Left hindlimb (tissue), 1 donor: ENCODE data around the gene SREBF1.
A peak's percentile ranks its signal among the peaks of the same experiment; 100 is the strongest.

Source experiments
- DNase-seq: peaks from one replicate; pipeline ENCODE4 v3.0.0-alpha.2; 2018

SREBF1 gene

DNA sequence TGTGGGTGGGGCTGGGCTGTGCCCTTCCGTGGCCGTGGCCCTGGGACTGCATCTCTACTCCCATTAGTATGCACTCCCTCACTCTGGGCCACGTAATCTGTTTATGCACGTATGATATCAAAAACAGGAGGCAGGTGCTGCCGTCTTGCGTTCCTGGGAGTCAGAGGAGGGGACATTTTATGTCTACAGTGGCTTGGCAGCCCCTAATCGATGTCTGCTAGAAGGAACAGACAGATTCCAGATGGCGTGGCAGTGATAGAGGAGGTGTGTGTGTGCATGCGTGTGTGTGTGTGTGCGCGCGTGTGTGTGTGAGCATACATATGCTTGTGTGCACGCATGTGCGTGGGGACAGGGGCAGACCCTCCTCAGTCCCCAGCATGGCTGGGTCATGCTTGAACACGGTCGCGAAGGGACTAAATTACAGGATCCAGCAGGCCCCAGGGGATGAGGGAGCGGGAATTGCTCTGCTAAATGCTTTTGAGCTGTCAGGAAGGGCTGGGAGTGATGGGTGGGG, 44.7 kb downstream of the SREBF1 start:
- DNase-seq: no peak

DNA sequence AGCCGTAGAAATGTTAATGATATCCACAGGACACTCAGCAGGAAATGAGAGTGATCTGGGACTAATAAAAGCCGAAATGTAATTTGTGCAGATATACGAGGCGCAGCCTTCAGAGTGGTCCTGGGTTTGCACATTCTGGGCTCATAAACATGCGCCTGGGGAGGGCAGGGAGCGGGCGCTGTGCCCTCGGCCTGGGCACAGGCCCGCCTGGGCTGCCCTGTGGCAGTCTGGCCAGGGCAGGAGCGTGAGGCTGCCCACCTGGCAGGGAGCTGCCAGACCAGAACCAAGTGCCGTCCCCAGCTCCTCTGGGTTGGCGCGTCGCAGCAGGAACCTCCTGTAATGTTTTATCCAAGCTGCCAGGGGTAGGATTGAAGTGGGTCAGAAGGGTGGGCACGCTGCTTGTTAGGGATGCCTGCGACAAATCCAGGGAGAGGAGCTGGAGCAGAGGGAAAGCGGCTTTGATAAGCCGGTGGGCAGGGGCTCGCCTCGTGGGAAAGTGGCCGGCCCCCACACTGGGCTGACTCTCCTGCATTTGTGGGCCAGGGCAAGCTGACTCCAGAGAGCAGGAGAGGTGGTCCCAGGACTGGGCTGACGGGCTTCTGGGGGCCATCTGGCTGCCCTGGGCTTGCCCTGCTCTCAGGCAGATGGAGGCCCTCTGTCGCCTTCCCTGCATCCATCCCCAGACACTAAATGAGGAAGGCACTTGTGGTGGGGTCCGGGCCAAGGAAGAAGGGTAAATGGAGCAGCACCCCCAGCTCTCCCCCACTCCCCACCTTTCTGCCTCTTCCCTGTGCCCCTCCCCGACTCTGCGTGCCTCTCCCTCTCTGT, 45.9 kb downstream of the SREBF1 start:
- DNase-seq: no peak

DNA sequence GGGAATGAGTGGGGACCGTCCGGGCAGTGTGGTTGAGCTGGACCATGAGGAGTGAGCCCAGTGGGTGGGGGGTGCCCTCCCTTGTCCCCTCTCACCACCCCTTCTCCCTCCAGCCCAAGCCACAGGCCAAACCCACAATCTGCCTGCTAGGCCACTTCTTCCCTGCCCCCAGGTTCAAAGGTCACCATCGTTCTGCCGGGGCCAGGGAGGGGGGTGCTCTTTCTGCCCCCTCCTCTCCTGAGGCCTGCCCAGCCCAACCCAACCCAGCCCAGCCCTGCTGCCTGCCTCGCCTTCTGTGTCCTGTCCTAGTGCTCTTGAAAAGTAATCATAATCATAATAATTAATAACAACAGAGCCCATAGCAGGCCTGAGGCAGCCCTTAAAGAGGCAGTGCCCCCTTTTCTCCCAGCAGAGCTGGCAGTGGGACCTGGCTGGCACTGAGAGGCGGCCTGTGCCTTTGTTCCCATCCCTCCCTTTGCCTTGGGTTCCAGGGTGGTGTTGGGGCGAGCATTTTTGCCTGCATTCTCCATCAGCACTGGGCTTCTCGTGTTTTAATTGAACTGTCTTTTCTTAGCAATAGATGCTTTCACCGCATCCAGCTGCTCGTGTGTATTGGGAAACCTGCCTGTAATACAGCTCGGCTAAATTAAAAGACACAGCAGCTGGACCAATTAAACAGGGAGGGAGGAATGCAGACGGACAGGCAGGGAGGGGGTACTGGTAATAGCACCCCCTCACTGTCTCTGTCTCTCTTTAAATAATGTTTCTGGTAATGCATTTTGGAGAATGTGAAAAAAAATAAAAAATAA, 46.8 kb downstream of the SREBF1 start:
- DNase-seq: no peak

DNA sequence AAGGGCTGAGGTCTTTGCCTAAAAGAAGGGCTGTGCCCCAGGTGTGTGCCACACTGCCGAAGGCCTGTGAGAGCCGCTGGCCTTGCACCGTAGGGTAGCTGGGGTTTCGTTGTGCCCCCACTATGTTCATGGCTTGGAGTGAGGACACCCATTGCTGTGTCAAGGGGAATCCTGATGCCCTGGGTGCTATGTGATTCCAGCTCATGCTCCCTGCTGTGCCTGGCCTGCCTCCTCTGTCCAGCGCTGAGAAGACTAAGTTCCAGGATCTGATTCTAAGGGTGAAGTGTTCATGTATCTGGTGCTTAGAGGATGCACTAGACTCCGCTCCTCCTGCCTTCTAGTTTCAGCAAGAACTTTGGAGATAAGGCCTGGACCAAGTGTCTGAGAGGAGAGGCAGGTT, 47.4 kb downstream of the SREBF1 start:
- no peak for DNase-seq

DNA sequence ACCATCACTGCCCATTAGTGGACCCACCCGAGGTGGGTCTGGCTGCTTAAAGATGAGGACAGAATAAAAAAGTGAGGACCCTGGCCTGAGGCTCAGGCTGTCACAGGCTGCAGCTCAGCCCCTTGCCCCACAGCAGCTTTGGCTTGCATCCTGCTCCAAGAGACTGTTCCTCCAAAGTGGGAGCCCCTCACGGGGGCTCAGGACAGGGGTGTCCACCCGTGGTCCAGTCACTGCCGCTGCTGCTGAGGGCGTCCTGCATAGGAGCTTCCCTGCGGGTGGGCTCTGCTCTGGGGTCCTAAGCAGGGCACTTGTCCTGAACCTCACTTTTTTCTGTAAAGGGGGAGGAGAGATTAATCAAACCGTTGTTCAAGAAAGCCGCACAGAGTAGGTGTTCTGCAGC, 47.8 kb downstream of the SREBF1 start:
- no peak for DNase-seq

DNA sequence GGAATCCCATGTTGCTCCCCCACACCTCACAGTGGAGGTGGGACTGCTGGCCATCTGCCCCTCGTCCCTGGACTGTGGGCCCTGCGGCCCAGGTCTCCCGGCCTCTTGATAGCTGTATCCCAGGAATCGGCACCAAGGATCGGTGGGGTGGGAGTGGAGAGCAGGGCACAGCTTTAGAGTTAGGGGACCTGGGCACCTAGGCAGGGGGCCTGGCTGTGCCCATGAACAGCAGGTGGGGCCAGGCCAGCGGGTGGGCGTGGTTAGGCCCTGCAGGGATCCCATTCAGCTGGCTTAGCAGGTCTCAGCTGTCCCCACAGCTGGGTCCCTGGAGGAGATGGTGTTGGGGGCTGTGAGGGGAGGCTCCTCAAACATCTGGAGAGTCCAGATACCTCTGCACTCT, 49.2 kb downstream of the SREBF1 start:
- DNase-seq: no peak

DNA sequence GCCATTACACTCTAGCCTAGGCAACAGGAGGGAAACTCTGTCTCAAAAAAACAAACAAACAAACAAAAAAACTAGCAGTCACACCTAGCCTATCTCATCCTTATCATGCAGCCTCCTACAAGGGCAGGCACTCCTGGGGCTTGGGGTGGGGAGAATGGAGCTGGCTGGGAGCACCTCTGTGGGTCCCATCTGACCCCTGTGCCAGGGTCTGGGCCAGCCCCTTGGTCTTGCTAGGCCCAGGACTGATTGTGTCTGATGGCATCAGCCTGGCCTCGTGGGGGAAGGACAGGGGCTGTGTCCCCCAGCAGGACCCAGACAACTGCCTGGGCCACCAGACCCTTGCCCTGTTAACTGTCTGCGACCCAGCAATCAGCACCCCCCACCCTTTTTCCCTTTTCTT, 49.8 kb downstream of the SREBF1 start:
- DNase-seq: no peak

DNA sequence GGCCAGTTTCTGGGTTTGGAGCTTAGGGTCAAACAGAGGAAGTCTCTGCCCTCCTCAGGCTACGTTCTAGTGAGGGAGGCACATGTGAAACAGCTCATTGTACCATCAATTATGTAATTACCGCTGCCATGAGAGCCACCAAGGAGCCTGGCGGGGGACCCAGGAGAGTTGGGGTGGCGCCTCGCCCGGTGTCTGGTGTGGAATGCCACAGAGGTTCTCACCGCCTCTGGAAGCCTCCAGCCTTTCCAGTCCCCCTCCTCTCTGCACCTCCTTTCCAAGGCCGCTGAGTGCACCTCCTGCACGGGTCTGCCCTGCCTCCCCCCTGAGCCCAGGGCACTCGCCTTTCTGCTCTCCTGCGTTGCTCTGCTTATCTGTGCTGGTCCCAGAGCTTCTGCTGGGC, 51.4 kb downstream of the SREBF1 start:
- DNase-seq: no peak

DNA sequence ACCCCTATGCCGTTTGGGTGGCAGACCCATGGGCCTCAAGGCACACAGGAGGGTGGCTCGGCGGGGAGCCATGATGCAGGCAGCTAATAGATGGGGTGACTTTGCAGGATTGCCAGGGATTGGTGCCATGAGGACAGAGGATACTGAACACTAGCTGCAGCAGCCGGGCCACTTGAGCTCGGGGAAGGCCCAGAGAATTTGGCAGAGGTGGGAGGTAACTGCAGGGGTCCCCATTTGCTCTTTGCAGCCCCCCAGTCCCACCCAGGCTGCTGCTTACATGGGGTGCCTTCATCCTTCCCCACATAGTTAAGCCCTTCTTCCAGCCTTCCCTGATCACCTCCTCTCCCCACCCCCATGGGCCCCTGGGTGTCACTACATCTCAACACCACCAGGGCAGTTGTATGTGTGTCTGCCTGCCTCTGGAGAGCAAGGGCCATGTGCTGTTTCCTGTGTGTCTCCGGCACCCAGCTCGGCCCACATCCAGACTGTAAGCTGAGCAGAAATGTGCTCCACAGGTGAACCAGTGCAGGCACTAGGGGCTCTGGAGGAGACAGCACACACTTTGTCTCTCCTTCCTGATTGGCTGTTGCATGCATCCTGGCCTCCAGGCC, 52.0 kb downstream of the SREBF1 start:
- DNase-seq: no peak

DNA sequence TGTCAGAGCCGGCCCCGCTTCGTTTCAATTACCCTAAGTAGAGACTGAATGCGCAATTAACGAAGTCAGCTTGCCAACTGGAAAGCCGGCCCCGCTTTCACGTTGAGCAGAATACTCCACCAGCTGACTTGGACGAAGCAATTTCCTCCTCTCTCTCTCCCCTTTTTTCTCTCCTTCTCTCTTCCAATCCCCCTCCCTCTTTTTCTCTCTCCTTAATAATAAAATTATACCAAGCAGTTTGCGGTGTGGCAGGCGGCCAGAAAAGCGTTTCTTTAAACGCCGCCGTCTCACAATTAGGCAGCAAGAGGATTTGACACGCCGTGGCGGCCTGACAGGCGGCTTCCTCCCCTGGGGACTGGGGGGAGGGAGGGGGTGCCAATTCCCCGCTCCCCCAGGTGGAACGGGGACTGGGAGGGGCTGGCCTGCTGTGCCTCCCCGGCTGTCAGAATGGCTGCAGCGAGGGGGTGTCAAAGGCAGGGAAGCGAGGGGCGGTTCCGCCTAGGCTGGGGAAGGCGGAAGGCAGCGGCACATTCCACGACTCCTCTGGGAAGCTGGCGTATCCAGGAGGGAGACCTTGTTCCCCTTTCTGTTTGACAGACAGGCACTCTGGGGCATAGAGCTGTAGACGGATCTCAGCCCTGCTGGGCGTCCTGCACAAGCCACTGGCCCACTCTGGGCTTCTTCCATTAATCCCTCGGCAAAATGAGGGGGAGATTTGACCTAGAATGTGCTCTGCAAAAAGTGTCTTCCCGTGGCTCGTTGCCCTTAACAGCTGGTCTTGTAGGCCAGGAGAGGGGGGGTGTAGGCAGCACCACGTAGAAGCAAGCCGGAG, 52.7 kb downstream of the SREBF1 start:
- peak; percentile 79 for DNase-seq

DNA sequence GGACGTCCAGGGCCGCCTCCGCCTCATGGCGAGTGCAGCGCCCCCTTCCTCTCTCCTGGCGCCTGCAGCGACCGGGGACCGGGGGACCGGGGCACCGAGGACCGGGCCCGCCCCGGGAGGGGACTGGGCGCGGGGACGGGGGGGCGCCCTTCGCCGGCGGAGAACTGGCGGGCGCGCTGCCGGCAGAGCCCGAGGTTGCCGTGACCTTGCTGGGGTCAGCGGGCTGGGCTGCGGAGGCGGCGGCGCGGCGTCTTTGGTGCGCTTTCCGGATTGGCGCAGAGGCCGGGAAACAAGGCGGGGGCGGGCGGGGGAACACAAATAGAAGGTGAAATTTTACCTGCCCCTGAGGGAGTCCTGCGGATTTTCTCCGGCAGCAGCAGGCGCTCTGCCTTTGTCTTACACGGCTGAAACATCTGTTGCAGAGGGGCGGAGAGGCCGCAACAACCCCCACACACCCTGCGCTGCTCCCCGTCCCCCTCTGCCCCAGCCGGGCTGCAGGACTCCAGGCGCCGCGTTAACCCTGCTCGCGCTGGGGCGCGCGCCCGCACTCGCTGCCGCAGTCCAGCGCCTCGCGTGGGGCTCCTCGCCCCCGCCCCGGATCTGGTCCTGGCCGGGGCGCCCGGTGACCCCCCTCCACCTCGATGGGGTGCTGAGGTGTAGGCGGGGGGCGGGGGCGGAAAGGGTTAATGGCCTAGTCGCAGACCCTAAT, 53.5 kb downstream of the SREBF1 start:
- peak; percentile 72 for DNase-seq

DNA sequence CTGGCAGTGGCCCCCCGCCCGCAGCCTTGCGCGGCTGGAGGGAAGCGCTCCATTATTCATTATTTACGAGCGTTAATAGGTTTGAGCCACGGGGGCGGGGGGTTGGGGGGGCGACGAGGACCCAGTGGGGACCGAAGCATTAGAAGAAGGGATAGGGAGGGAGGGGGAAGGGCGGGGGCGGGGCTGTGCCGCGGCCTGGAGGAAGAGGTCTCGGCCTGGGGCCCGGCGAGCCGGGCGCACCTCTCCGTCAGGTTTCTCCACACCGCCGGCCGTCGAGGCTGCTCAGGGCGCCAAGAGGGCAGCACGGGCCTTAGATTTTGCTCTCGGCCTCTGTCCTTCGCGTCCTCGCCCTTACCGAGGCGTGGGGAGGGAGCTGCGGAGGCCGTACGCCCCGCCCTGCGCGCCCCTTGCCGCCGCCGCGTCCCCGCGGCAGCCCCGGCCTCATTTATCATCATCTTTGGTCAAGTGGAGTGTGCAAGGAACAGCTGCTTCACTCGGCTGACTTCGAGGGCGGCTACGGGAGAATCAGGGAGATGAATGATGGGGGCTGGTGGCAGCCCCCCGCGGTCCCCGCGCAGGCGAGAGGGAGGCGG, 54.2 kb downstream of the SREBF1 start:
- peak; percentile 72 for DNase-seq

DNA sequence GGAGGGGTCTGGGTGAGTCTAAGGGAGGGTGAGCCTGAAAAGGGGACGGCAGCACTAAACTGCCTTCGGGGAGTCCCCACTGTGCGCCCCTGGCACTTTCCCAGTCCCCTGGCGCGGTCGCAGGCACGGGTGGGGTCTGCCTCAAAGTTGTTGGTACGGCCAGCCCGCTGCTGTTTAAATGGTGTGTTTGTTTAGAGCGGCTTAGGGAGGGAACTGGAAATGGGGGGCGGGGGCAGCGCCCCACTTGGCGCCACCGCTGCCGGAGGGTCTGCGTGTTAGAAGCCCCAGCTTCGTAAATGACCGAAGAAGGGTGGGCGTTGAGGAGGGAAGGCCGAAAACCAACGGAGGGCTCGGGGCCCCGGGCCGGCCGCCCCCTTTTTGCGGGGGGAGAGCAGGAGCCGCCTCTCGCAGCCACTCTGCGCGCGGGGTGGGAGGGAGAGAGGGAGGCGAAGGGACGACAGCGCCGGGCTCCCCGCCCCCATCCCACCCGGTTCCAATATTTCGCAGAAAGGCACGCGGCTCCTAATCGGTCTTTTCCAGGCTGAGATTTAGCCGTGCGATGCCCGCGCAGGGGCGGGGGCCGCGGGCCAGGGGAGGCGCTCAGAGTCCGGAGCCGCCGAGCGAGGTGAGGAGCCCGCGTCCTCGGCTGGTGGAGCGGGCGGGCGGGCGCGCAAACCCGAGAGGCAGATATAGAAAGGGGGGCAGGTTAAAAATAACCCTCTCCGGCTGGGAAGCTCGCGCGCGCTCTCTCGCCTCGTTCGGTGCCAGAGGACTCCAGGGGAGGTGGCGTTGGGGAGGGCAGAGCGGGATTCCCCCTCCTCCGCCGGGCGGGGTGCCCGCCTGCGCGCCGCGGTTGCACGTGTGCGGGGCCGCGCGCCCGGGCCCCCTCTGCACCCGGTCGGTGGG, 54.9 kb downstream of the SREBF1 start:
- peak; percentile 89 for DNase-seq

DNA sequence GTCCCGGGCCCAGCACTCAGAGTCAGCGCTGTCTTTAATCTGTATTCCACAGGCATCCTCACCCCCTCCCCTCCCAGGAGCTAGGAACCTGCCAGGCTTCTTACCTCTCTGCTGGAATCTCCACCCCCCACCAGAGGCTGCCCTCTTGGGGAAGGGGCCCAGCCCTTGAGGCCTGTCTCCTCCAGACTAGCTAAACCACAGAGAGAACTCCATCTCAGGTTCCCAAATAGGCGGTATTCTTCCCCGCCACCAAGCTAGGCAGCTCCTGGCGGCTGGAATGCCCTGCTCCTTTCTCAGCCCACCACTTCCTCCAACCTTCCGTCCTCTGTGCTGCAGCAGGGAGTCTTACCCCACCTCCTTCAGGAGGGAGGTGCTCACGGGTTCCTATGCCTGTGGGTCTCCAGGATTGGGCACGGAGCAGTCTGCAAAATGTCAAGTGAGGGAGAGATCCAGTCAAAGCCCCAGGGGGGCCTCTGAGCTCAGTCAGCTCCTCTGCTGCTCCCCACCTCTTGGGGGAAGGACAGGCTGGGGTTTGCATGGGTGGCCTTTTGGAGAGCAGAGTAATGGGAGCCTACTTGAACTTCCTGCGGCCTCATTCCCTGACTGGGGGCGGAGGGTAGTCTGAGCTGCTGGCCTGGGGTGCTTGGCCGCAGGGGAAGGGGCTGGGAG, 55.7 kb downstream of the SREBF1 start:
- peak; percentile 79 for DNase-seq

DNA sequence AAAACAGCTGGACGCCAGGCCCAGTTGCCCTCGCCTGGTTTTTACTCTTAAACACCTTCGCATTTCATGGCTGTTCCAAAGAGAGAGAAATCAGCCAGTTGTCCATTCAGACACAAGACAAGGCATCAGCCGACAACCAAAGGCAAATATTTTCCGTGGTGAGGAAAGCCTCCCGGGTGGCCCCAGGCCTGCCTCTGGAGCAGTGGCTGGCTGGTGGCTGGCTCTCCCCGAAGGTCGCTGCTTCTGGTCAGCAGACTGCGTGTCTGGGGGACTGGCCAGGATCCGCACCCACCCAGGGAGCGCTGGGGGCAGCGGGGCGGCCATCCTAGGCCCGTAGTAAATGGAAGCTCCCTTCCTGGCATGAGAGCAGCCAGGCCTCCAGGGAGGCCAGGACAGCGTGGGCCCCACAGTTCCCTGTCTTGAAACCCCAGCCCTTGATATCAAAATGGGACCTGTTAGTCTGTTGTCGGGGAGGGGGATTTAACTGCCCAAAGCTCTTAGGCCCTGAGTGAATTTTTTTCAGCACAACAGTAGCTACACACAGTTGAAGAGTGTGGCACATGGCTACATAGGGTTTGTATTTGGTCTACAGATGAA, 57.7 kb downstream of the SREBF1 start:
- DNase-seq: no peak

DNA sequence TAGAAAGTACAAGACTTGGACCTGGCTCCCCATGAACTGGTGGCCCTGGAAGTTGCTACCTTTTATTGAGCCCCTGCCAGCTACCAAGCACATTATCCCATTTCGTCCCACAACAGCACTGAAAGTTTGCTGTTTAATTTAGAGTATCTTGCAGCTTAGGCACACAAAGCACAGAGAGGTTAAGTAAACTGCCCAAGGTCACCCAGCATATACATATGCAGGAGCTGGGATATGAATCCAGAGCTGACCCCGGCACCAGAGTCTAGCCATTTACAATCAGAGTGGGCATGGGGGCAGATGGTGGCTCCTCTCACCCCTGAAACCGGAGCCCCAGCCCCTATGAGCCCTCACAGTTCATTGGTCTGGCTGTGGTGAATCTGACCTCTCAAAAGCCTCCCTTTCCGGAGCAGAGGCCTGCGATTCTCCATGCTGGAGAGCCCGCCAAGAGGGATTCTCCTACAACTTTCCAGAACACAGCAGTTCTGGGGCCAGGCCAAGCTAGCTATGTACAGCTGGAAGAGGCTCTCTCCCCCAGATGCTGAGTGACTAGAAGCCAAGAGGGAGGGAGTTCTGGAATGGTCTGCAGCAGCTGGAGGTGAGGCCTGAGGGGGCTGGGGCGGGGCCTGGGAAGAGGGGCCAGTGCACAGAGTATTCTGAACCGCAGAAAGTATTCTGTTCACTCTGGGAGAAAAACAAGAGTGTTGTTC, 58.3 kb downstream of the SREBF1 start:
- peak; percentile 95 for DNase-seq

DNA sequence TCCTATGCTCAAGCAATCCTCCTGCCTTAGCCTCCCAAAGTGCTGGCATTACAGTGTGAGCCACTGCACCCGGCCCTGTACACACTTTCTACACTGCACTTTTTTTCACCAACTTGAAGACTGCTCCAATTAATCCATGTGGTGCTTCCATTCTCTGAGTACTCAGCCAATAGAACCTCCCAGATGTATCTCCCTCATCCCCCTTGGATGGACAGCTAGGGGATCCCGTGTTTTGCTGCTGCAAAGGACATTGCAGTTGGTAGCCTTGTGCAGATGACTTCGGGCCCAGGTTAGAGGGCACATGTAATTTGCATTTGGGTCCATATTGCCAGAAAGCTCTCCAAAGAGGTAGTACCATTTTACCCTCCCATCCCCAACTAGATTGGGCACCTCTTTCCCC, 59.9 kb downstream of the SREBF1 start:
- no peak for DNase-seq

DNA sequence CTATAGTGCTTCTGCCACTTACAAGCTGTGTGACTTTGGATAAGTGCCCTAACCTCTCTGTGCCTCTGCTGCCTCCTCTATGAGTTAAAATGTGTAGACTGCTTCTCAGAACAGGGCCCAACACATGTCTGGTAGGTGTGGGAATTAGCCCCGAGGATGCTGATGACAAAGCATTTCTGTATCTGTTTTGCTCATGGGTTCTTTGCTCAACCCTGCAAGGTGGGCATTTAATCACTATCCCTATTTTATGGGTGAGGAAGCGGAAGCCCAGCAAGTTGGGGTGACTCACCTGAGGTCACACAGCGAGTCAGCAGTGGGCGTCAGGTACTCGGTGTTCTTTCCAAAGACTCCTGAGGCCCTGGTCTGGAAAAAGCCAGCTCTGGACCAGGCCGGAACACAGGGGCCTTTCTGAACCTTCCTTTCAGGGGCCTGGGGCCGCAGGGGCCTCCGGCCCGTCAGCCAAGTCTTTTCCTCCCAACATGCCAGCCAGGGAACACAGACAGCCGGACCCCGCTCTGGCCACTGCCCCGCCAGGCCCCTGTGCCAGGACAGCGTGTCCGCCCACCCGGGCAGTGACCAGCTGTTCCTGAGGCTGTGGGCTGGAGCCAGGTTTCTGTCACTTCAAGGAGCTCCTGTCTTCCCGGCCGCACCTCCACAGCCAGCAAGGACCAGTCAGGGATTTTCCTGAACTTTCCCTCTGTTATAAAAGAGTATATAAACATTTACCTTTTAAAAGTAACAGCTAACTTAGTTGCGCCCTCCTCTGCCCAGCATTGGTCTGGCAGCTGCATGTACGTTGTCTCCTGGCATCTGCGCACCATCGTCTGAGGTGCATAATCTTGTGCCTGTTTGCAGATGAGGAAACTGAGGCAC, 62.5 kb downstream of the SREBF1 start:
- peak; percentile 74 for DNase-seq
